Lung (tissue), 12 donors: ENCODE data around the gene LRCH1. TPM values are rescaled to one million over a fixed set of nuclear protein-coding genes. Genes with fewer than 3 reads are reported as not detected.
A peak's percentile ranks its signal among the peaks of the same experiment; 100 is the strongest.

Source experiments
- ATAC-seq: fragments of 200-7000 bp; cut with Tn5 transposase; one replicate; pipeline ENCODE4 v1.9.1; 2020; ENCODE audit warnings: moderate number of reproducible peaks; ENCODE audit not compliant: insufficient read depth, low FRiP score
- DNase-seq, 3 donors: peaks; one replicate each; pipeline ENCODE4 v3.0.0-alpha.2; 2013 to 2017
- H3K27ac ChIP-seq, 2 donors: one replicate each; pipeline ENCODE4 v1.5.1; 2013; ENCODE audit warnings: mild to moderate bottlenecking in 2 of 2, moderate library complexity in 2 of 2, control low read depth in 1 of 2, inconsistent platforms in 1 of 2, low read depth in 1 of 2, low read length in 1 of 2
- H3K27me3 ChIP-seq, 3 donors: one replicate each; pipeline ENCODE4 v1.5.1; 2013; ENCODE audit warnings: low read length in 2 of 3; ENCODE audit not compliant: control insufficient read depth in 3 of 3, insufficient read depth in 3 of 3
- H3K36me3 ChIP-seq, 4 donors: one replicate each; pipeline ENCODE4 v1.5.1; 2013; ENCODE audit warnings: low read length in 4 of 4, mild to moderate bottlenecking in 1 of 4, moderate library complexity in 1 of 4; ENCODE audit not compliant: control insufficient read depth in 4 of 4, insufficient read depth in 4 of 4
- H3K4me1 ChIP-seq, 5 donors: one replicate each; pipeline ENCODE4 v1.5.1; 2013; ENCODE audit warnings: low read length in 5 of 5, mild to moderate bottlenecking in 2 of 5, moderate library complexity in 1 of 5; ENCODE audit not compliant: control insufficient read depth in 5 of 5, insufficient read depth in 5 of 5
- H3K4me3 ChIP-seq: one replicate; pipeline ENCODE4 v1.5.1; 2013; ENCODE audit warnings: mild to moderate bottlenecking, control low read depth, moderate library complexity
- H3K9ac ChIP-seq, 2 donors: one replicate each; pipeline ENCODE4 v1.5.1; 2013; ENCODE audit warnings: low read length in 2 of 2, control low read depth in 1 of 2; ENCODE audit not compliant: insufficient read depth in 1 of 2
- H3K9me3 ChIP-seq, 4 donors: one replicate each; pipeline ENCODE4 v1.5.1; 2013; ENCODE audit warnings: low read length in 3 of 4, mild to moderate bottlenecking in 1 of 4, moderate library complexity in 1 of 4; ENCODE audit not compliant: control insufficient read depth in 4 of 4, insufficient read depth in 3 of 4
- CTCF ChIP-seq: IDR thresholded peaks from 2 replicates; pipeline ENCODE4 v1.5.1; 2012; ENCODE audit warnings: mild to moderate bottlenecking; ENCODE audit errors: control extremely low read depth, extremely low read depth
- WGBS, 2 donors: extraction: QIAGEN DNeasy Blood & Tissue Kit; methylation state at CpG; one replicate each; pipeline ENCODE4 v1.1.7; 2013; 5-methylcytosine and 5-hydroxymethylcytosine counted together
- polyA plus RNA-seq, 2 donors: library from polyadenylated mRNA; stranded (reverse); fragments of 200-250 nt; gene quantifications; one replicate each; pipeline ENCODE4 v1.2.1, GENCODE V29; 2013
- total RNA-seq, 2 donors: library from RNA; depleted of rRNA in 1 of 2; stranded (reverse); fragments of >200 nt in 1 of 2; gene quantifications; one replicate each; pipeline ENCODE4 v1.2.1, GENCODE V29; 2014 to 2021
- donor health status: control.
- donor health status: control.
- donor health status: Bipolar disorder and iron deficiency.
- donor health status: healthy.
- donor health status: DM: yes; HTN: yes; CAD: no.

Gene LRCH1
- total and polyA plus RNA-seq, 4 donors, result 3.6 to 35.4 (median 13.2) TPM

DNA sequence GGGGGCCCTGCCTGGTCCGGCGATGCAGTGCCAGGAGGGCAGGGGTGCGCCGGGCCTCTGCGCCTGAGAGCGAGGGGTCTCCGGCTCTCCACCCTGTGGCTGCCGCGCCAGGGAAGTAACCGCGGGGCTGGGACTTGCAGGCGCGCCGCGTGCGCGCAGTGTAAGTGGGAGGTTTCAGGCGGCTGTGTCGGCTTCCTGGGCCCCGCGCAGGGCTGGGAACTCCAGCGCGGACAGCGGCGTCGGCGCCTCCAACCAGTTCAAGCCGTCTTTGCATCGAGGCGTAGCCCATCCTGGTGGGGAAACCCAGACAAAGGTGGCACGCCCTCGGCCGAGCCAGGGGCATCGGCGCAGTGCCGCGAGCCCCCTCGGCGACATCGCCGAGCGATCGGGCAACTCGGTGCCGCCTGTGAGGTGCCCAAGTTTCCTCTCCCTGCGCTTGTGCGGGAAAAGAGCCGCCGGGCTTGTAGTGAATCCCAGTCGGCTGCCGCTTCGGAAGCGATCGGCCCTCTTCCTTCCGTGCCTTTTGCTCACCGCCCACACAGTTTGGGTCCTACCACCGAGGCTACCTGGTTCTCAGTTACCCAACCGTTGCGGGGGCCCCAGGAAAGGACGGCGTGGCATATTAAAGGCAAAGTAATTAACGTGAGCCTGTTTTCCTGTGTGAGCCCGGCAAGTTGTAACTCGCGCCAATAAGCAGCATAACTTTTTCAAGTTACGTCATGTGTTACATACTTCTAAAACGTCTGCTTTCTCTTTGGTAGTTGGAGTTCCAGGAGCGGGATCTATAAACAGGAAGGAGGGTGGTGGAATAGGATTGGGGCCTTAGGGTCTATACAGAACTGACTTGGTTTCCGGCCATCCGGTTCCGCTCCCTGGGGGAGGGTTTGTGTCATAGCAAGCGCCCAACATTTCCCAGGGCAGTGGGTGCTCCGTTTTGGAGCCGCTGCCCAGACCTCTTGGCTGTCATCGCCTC lies 1.2 kb downstream of the LRCH1 start:
- Histone ChIP-seq H3K9ac (peak overlapping the region; percentile 86 to 96), H3K27ac (peak overlapping the region; percentile 54 to 91), H3K4me1 (peaks cover 0 to 32% (median 17%) of the 10 kb centered on the region in 5 donors), H3K9me3 (no peaks in the 10 kb centered on the region), H3K4me3 (peak overlapping the region; percentile 81), H3K27me3 (no peaks in the 10 kb centered on the region), H3K36me3 (peaks cover 0 to 4% (median 0%) of the 10 kb centered on the region in 4 donors)
- ATAC-seq (peak; percentile 77), DNase-seq (peak; percentile 89 to 96 (median 95))
- 0% methylated on average over 73 to 75 of the region's 75 CpGs for WGBS, 2 donors
- TF ChIP-seq CTCF, result no peak

DNA sequence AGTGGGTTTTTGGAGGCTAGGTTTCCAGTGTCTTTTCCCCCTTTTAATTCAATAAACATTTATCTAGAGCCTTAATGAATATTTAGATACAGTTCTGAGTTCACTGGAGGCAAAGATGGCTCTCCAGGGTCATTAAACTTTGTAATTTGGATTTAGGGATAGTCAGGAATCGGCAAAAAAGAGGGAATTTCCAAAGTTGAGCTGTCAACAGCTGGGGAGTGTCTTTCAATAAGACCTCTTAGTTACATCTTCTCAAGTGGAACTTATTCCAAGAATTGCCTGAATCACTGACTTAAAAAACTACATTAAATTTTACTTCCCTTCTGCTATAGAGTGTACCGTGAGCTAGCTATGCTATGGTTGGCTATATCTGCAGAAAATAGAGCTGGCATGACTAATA lies 2.0 kb downstream of the LRCH1 start:
- no peaks in the 10 kb centered on the region for H3K27me3 ChIP-seq
- peaks cover 0 to 4% (median 0%) of the 10 kb centered on the region in 4 donors for H3K36me3 ChIP-seq
- peak overlapping the region; percentile 81 for H3K4me3 ChIP-seq
- H3K27ac ChIP-seq, result peak overlapping the region; percentile 54 to 91
- TF ChIP-seq CTCF, result no peak
- WGBS, 2 donors, result 14 to 16% methylated on average over 2 of the region's 2 CpGs
- DNase-seq, result peak; percentile 16 to 84 (median 84)
- no peak for ATAC-seq
- peaks cover 5 to 40% (median 24%) of the 10 kb centered on the region in 5 donors for H3K4me1 ChIP-seq
- no peaks in the 10 kb centered on the region for H3K9me3 ChIP-seq
- peak overlapping the region; percentile 86 to 96 for H3K9ac ChIP-seq

DNA sequence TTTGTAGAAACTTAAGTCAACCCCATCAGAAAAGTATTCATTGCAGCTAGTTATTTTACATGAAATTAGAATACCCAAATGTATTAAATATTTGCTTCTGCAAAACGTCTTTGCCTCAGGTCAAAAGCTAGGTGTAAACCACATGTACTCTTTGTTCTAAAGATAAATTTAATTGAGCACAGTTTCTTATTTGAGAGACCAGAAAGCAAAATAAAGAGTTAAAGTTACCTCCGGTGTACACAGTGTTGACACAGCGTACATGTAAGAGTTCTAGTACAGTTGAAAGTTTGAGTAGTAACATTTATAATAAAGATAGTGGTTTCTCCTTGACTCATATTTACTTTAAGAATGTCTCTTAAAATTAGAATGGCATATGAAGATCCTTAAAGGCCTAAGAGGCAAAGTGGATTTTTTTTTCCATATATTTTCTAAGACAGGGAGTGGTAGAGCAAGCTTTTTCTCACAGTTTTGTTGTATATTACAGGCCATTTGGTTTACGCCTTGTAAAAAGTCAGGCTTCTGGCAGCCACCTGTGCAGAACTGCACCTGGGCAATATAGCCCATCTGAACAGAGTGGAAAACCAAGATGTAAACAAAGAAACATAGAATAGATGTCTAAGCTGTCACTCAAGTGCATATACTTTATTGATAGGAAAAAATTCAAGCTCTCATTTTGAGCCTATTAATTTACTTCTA lies 2.9 kb downstream of the LRCH1 start:
- Histone ChIP-seq H3K9ac (peak overlapping the region in 1 of 2 donors; percentile 96), H3K36me3 (peaks cover 0 to 4% (median 0%) of the 10 kb centered on the region in 4 donors), H3K27ac (no peak overlapping the region), H3K9me3 (no peaks in the 10 kb centered on the region), H3K4me3 (no peak overlapping the region), H3K4me1 (peaks cover 5 to 49% (median 25%) of the 10 kb centered on the region in 5 donors), H3K27me3 (no peaks in the 10 kb centered on the region)
- WGBS, 2 donors, result 47 to 54% methylated on average over 4 of the region's 4 CpGs
- ATAC-seq (no peak), DNase-seq (peak in 1 of 3 donors; percentile 14)
- TF ChIP-seq CTCF, result no peak
